ENCODE results near the gene HORMAD2. TPM values are rescaled to one million over a fixed set of nuclear protein-coding genes. Genes with fewer than 3 reads are reported as not detected.

The HORMAD2 gene
- total and polyA plus RNA-seq, 2 donors (not counting 1 experiment from before 2014, with no cell fraction given): not detected

- Mint-ChIP-seq H3K4me3 (no peak overlapping the region), H3K4me1 (no peaks in the 10 kb centered on the region), H3K27me3 (peaks cover 6% of the 10 kb centered on the region), H3K9me3 (ENCODE audit: insufficient read depth) (no peaks in the 10 kb centered on the region), H3K27ac (no peak overlapping the region)
- H4K20me1 ChIP-seq (ENCODE audit: control insufficient read depth, insufficient read depth, low read length, poor library complexity, severe bottlenecking): no peaks in the 10 kb centered on the region
- intact Hi-C loops (cut with micrococcal nuclease): no loop called here
- POLR2A ChIA-PET: no interaction called here
- no peaks in the 10 kb centered on the region for H3K79me2 ChIP-seq (ENCODE audit: control insufficient read depth, insufficient read depth, low read length)
- no peaks in the 10 kb centered on the region for H3K9me3 ChIP-seq (ENCODE audit: control extremely low read depth in 1 of 3, control insufficient read depth in 2 of 3, insufficient read depth in 1 of 3, low read length in 2 of 3)
- ATAC-seq (ENCODE audit: low read depth) (no peak), DNase-seq (no peak)
- H3K36me3 ChIP-seq (replicated peaks in 1 of 2; ENCODE audit: control extremely low read depth in 1 of 2, control insufficient read depth in 1 of 2, extremely low read depth in 1 of 2, insufficient read depth in 2 of 2, low read length in 1 of 2): no peaks in the 10 kb centered on the region
- no peaks in the 10 kb centered on the region for H3K4me1 ChIP-seq (ENCODE audit: control insufficient read depth in 2 of 2, insufficient read depth in 2 of 2, low read length in 2 of 2)
- H3K9ac ChIP-seq (ENCODE audit: low read length): no peak overlapping the region
- 100% methylated on average over 3 of the region's 3 CpGs for WGBS (ENCODE audit: insufficient coverage)
- no peak overlapping the region for H3K4me2 ChIP-seq (replicated peaks; ENCODE audit: low read depth, low read length, poor library complexity, severe bottlenecking)
- no peak overlapping the region for H3K4me3 ChIP-seq (ENCODE audit: control extremely low read depth in 1 of 5, extremely low read depth in 1 of 5, insufficient read depth in 1 of 5, low read depth in 2 of 5, low read length in 4 of 5)
- no peak overlapping the region for H2AFZ ChIP-seq (ENCODE audit: insufficient read depth, low read depth, low read length, poor library complexity, severe bottlenecking)
- CTCF ChIA-PET: interaction anchor here (2.5 kb wide), 1 partner anchor 9 kb away, joined by 9 read pairs; no protein-coding TSS in a partner anchor
- H3K27me3 ChIP-seq (replicated peaks in 1 of 4; ENCODE audit: control extremely low read depth in 1 of 4, control insufficient read depth in 3 of 4, insufficient read depth in 4 of 4, low read length in 3 of 4): no peaks in the 10 kb centered on the region
- no peak overlapping the region for H3K27ac ChIP-seq (ENCODE audit: low read length in 2 of 2)
- no peak for TF ChIP-seq EZH2 (IDR thresholded peaks at IDR 0.05; ENCODE audit: borderline replicate concordance, insufficient read depth, low read depth, low read length, poor library complexity, severe bottlenecking)
- no peak for TF ChIP-seq CTCF (IDR thresholded peaks at IDR 0.05)
These were observed 37.0 kb downstream of the HORMAD2 start for GRCh38 chr22:30117256-30117655.

DNA sequence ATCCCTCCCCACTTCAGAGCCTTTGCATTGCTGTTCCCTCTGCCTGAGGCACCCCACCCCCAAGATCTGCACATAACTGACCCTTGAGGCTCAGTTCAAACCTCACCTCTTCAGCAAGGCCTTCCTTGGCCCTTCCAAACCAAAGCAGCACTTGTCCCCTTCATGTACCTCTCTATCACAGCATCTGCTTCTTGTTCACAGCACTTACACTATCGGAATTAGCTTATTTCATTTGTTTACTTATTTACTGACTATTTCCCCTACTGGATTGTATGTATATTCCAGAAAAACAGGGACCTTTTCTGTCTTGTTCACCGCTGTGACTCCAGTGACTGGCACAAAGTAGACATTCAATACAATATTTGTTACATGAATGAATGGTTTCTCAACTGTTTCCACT lies 38.0 kb downstream of the HORMAD2 start:
- ChIA-PET POLR2A (no interaction called here), CTCF (interaction anchor here (2.5 kb wide), 1 partner anchor 10 kb away, joined by 9 read pairs; no protein-coding TSS in a partner anchor)

More for the DNA sequence above, 38.0 kb downstream of the HORMAD2 start:
- Mint-ChIP-seq H3K27me3 (peaks cover 6% of the 10 kb centered on the region), H3K9me3 (ENCODE audit: insufficient read depth) (no peaks in the 10 kb centered on the region), H3K4me1 (no peaks in the 10 kb centered on the region), H3K4me3 (no peak overlapping the region), H3K27ac (no peak overlapping the region)
- intact Hi-C loops (cut with micrococcal nuclease): no loop called here
- H4K20me1 ChIP-seq (ENCODE audit: control insufficient read depth, insufficient read depth, low read length, poor library complexity, severe bottlenecking): no peaks in the 10 kb centered on the region
- H3K36me3 ChIP-seq (replicated peaks in 1 of 2; ENCODE audit: control extremely low read depth in 1 of 2, control insufficient read depth in 1 of 2, extremely low read depth in 1 of 2, insufficient read depth in 2 of 2, low read length in 1 of 2): no peaks in the 10 kb centered on the region
- no peak overlapping the region for H3K4me3 ChIP-seq (ENCODE audit: control extremely low read depth in 1 of 5, extremely low read depth in 1 of 5, insufficient read depth in 1 of 5, low read depth in 2 of 5, low read length in 4 of 5)
- H2AFZ ChIP-seq (ENCODE audit: insufficient read depth, low read depth, low read length, poor library complexity, severe bottlenecking): no peak overlapping the region
- H3K4me1 ChIP-seq (ENCODE audit: control insufficient read depth in 2 of 2, insufficient read depth in 2 of 2, low read length in 2 of 2): no peaks in the 10 kb centered on the region
- no peak for TF ChIP-seq CTCF (IDR thresholded peaks at IDR 0.05)
- TF ChIP-seq EZH2 (IDR thresholded peaks at IDR 0.05; ENCODE audit: borderline replicate concordance, insufficient read depth, low read depth, low read length, poor library complexity, severe bottlenecking): no peak
- H3K9ac ChIP-seq (ENCODE audit: low read length): no peak overlapping the region
- ATAC-seq (ENCODE audit: low read depth) (no peak), DNase-seq (no peak)
- no peaks in the 10 kb centered on the region for H3K79me2 ChIP-seq (ENCODE audit: control insufficient read depth, insufficient read depth, low read length)
- H3K9me3 ChIP-seq (ENCODE audit: control extremely low read depth in 1 of 3, control insufficient read depth in 2 of 3, insufficient read depth in 1 of 3, low read length in 2 of 3): no peaks in the 10 kb centered on the region
- WGBS (ENCODE audit: insufficient coverage): no CpG with 5 or more reads among the region's 2 CpGs
- H3K27me3 ChIP-seq (replicated peaks in 1 of 4; ENCODE audit: control extremely low read depth in 1 of 4, control insufficient read depth in 3 of 4, insufficient read depth in 4 of 4, low read length in 3 of 4): no peaks in the 10 kb centered on the region
- no peak overlapping the region for H3K4me2 ChIP-seq (replicated peaks; ENCODE audit: low read depth, low read length, poor library complexity, severe bottlenecking)
- no peak overlapping the region for H3K27ac ChIP-seq (ENCODE audit: low read length in 2 of 2)

Measured in B cell (primary cell).